Loucy (cell line): ENCODE data around the gene RAD54L2.

Experiments used
- H2AFZ ChIP-seq: fragments of 200-600 bp; sonication (generic); 2 replicates; pipeline ENCODE4 v1.6.0; 2016; ENCODE audit warnings: antibody characterized with exemption, mild to moderate bottlenecking, low read length, moderate library complexity
- H3F3A ChIP-seq: fragments of 200-600 bp; 2 replicates; pipeline ENCODE4 v1.6.0; 2016; ENCODE audit warnings: antibody characterized with exemption, low read depth, mild to moderate bottlenecking
- H3K27me3 ChIP-seq: fragments of 200-600 bp; sonication (generic); 2 replicates; pipeline ENCODE4 v1.6.1; 2014; ENCODE audit warnings: low read length, mild to moderate bottlenecking; ENCODE audit not compliant: insufficient read depth, poor library complexity, severe bottlenecking
- H3K36me3 ChIP-seq: fragments of 200-600 bp; sonication (generic); 2 replicates; pipeline ENCODE4 v1.6.1; 2016; ENCODE audit warnings: low read length; ENCODE audit not compliant: insufficient read depth
- H3K4me1 ChIP-seq: fragments of 200-600 bp; sonication (generic); 2 replicates; pipeline ENCODE4 v1.5.1; 2014; ENCODE audit warnings: low read length, mild to moderate bottlenecking; ENCODE audit not compliant: insufficient read depth, poor library complexity, severe bottlenecking
- H3K4me2 ChIP-seq: fragments of 200-600 bp; sonication (generic); 2 replicates; pipeline ENCODE4 v1.6.0; 2014; ENCODE audit warnings: antibody characterized with exemption, low read length, low read depth, mild to moderate bottlenecking; ENCODE audit not compliant: poor library complexity, severe bottlenecking
- H3K4me3 ChIP-seq: fragments of 200-600 bp; sonication (generic); 2 replicates; pipeline ENCODE4 v1.5.1; 2014; ENCODE audit warnings: low read length, mild to moderate bottlenecking, mixed read lengths; ENCODE audit not compliant: poor library complexity, severe bottlenecking
- H3K79me2 ChIP-seq: fragments of 200-600 bp; sonication (generic); 2 replicates; pipeline ENCODE4 v1.6.1; 2014; ENCODE audit warnings: low read length; ENCODE audit not compliant: insufficient read depth
- H3K9ac ChIP-seq: fragments of 200-600 bp; sonication (generic); 2 replicates; pipeline ENCODE4 v1.6.0; 2014; ENCODE audit warnings: mild to moderate bottlenecking, low read depth, low read length, moderate library complexity; ENCODE audit not compliant: poor library complexity, severe bottlenecking
- H3K9me2 ChIP-seq: fragments of 200-600 bp; sonication (generic); replicated peaks from 2 replicates; pipeline ENCODE4 v1.6.1; 2016; ENCODE audit warnings: low read depth, low read length, mixed read lengths
- H3K9me3 ChIP-seq: fragments of 200-600 bp; sonication (generic); 2 replicates; pipeline ENCODE4 v1.6.1; 2014; ENCODE audit warnings: mild to moderate bottlenecking, antibody characterized with exemption, low read length, low read depth; ENCODE audit not compliant: insufficient read depth
- H4K20me1 ChIP-seq: fragments of 200-600 bp; sonication (generic); 2 replicates; pipeline ENCODE4 v1.6.0; 2014; ENCODE audit warnings: antibody characterized with exemption, low read length, mild to moderate bottlenecking; ENCODE audit not compliant: insufficient read depth, poor library complexity, severe bottlenecking
- EZH2phosphoT487 ChIP-seq: fragments of 200-600 bp; IDR thresholded peaks from 2 replicates; pipeline ENCODE4 v1.6.1; 2018; ENCODE audit warnings: antibody characterized with exemption, mild to moderate bottlenecking, moderate library complexity, borderline replicate concordance
- TF ChIP-seq, protein P1 (sequence below): fragments of 200-600 bp; sonication (generic); conservative IDR thresholded peaks from 2 replicates; pipeline ENCODE4 v1.5.1; 2014; ENCODE audit warnings: mild to moderate bottlenecking, antibody characterized with exemption, low read length

Gene RAD54L2

DNA sequence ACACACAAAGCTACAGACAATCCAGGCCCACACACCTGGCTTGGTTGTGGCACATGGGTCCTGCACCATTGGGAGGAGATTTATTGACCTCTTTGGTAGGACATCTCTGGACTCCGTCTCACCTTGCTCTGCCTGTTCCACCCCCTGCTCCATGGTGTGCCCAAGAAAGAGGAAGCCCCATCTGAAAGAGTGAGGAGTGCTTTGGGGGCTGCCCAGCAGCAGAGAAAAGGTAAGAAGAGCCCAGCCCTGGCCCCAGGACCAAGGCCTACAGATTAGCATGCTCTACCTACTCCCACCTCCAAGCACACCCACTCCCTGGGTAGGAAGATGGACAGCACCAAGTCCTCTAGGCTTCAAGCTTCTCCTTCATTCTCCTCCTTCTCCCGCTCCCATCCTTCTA lies 35.5 kb upstream of the RAD54L2 start:
- H3K4me2 ChIP-seq = no peak overlapping the region
- no peaks in the 10 kb centered on the region for H3K36me3 ChIP-seq
- H3K4me3 ChIP-seq = no peak overlapping the region
- TF ChIP-seq, protein P1, sequence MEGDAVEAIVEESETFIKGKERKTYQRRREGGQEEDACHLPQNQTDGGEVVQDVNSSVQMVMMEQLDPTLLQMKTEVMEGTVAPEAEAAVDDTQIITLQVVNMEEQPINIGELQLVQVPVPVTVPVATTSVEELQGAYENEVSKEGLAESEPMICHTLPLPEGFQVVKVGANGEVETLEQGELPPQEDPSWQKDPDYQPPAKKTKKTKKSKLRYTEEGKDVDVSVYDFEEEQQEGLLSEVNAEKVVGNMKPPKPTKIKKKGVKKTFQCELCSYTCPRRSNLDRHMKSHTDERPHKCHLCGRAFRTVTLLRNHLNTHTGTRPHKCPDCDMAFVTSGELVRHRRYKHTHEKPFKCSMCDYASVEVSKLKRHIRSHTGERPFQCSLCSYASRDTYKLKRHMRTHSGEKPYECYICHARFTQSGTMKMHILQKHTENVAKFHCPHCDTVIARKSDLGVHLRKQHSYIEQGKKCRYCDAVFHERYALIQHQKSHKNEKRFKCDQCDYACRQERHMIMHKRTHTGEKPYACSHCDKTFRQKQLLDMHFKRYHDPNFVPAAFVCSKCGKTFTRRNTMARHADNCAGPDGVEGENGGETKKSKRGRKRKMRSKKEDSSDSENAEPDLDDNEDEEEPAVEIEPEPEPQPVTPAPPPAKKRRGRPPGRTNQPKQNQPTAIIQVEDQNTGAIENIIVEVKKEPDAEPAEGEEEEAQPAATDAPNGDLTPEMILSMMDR = no peak
- no peak for TF ChIP-seq EZH2phosphoT487
- H3K4me1 ChIP-seq = peaks cover 3% of the 10 kb centered on the region
- no peaks in the 10 kb centered on the region for H3K9me2 ChIP-seq
- peaks cover 12% of the 10 kb centered on the region for H3K79me2 ChIP-seq
- no peaks in the 10 kb centered on the region for H3K27me3 ChIP-seq
- H3F3A ChIP-seq = no peaks in the 10 kb centered on the region
- peaks cover 11% of the 10 kb centered on the region for H4K20me1 ChIP-seq
- H3K9ac ChIP-seq = no peak overlapping the region
- H3K9me3 ChIP-seq = no peaks in the 10 kb centered on the region
- no peak overlapping the region for H2AFZ ChIP-seq

DNA sequence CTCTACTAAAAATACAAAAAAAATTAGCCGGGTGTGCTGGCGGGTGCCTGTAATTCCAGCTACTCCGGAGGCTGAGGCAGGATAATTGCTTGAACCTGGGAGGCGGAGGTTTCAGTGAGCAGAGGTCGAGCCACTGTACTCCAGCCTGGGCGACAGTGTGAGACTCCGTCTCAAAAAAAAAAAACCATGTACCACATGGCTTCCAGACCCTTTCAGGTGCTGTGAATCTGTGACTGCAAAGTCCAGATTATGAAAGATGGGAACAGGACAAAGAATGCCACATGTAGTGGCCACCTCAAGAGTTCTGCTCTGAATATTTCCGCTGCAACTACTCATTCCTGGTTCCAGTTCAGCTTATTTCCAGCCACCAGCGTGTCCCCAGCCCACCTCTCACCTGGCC lies 30.3 kb upstream of the RAD54L2 start:
- no peak overlapping the region for H3K9ac ChIP-seq
- no peaks in the 10 kb centered on the region for H4K20me1 ChIP-seq
- H2AFZ ChIP-seq = no peak overlapping the region
- H3K4me2 ChIP-seq = no peak overlapping the region
- TF ChIP-seq, protein P1 = no peak
- TF ChIP-seq EZH2phosphoT487 = no peak
- no peaks in the 10 kb centered on the region for H3K9me2 ChIP-seq
- H3F3A ChIP-seq = no peaks in the 10 kb centered on the region
- H3K4me3 ChIP-seq = no peak overlapping the region
- H3K9me3 ChIP-seq = no peaks in the 10 kb centered on the region
- H3K4me1 ChIP-seq = no peaks in the 10 kb centered on the region
- H3K27me3 ChIP-seq = no peaks in the 10 kb centered on the region
- H3K36me3 ChIP-seq = no peaks in the 10 kb centered on the region
- H3K79me2 ChIP-seq = no peaks in the 10 kb centered on the region

DNA sequence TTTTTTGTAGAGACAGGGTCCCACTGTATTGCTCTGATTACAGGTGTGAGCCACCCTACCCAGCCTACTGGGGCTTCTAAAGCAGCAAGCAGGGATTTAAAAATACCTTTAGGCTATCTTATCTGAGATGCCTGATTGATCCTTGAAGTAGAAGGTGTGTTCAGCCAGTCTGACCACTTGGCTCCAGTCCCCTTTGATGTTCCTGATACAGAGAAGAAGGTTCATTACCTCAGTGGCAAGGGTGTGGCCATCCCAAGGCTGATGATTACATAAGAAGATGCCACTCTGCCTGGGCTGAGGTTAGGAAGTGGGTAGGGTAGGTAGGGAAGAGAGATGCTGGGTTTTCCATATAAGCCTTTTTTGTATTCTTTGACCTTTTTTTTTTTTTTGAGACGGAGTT lies 27.5 kb upstream of the RAD54L2 start:
- Histone ChIP-seq H3F3A (no peaks in the 10 kb centered on the region), H4K20me1 (no peaks in the 10 kb centered on the region), H3K9me3 (no peaks in the 10 kb centered on the region), H3K4me1 (peaks cover 3% of the 10 kb centered on the region), H3K4me2 (no peak overlapping the region), H3K4me3 (no peak overlapping the region), H3K79me2 (no peaks in the 10 kb centered on the region), H3K27me3 (no peaks in the 10 kb centered on the region), H2AFZ (no peak overlapping the region), H3K9me2 (no peaks in the 10 kb centered on the region), H3K9ac (no peak overlapping the region), H3K36me3 (no peaks in the 10 kb centered on the region)
- TF ChIP-seq, protein P1 = no peak
- TF ChIP-seq EZH2phosphoT487 = no peak
